ENCODE results near the gene TRAF6. TPM values are rescaled to one million over a fixed set of nuclear protein-coding genes. Genes with fewer than 3 reads are reported as not detected.

TRAF6 gene
- total and polyA plus RNA-seq, 9 of the 15 experiments (the other 6 are each of a cell fraction or from before 2014, with no cell fraction given): 2.0 to 13.1 (median 8.2) TPM

DNA sequence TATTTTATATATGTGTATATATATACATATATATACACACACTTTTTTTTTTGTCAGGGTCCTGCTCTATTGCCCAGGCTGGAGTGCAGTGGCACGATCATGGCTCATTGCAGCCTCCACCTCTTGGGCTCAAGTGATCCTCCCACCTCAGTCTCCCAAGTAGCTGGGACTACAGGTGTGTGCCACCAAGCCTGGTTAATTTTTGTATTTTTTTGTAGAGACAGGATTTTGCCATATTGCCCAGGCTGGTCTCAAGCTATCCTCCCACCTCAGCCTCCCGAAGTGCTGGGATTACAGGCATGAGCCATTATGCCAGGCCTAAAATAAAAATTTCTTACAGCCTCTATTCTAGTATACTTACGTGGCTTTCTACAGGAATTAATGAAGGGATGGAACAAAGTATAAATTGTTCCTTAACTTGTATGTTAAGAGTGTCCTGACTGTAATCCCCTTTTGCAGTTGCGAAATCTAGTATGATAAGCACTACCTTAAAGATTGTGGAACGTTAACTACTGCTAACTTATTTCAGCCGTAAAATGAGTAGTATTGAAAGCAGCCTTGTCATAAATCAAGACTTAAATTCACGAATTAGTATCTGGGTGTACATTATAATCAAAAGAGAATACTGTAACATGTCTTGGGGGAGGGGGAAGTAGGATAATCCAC lies 2.1 kb downstream of the TRAF6 start:
- WGBS (ENCODE audit: insufficient coverage, low coverage, missing lambda C conversion rate): 52% methylated on average over 7 of the region's 7 CpGs

More for the DNA sequence above, 2.1 kb downstream of the TRAF6 start:
- H2AFZ ChIP-seq (ENCODE audit: low read depth, low read length): no peak overlapping the region
- peaks cover 50% of the 10 kb centered on the region for H3K79me2 ChIP-seq (ENCODE audit: control insufficient read depth, insufficient read depth, low read length)
- H3K9ac ChIP-seq (ENCODE audit: insufficient read depth in 1 of 2, low read depth in 2 of 2, low read length in 2 of 2): peak overlapping the region in 1 of 2 experiments; percentile 86; a peak in 2 of 4 replicates
- in situ Hi-C loops (cut with MboI): no loop called here
- peak overlapping the region; percentile 95 for H3K4me2 ChIP-seq (ENCODE audit: insufficient read depth, low read length)
- H4K20me1 ChIP-seq (replicated peaks; ENCODE audit: control insufficient read depth, insufficient read depth, low read length): no peaks in the 10 kb centered on the region
- peak overlapping the region; percentile 92; the same call in 2 of the 3 replicates for H3K27ac ChIP-seq (ENCODE audit: extremely low read depth, low read depth, low read length)
- no peaks in the 10 kb centered on the region for H3K27me3 ChIP-seq (ENCODE audit: control insufficient read depth in 2 of 2, insufficient read depth in 2 of 2, low read length in 2 of 2)
- CTCF ChIA-PET (ENCODE audit: low intra/inter-chr PET ratio): no interaction called here
- peak overlapping the region; percentile 92 for H3K4me3 ChIP-seq
- intact Hi-C loops (cut with micrococcal nuclease): loop anchor here (10.0 kb wide), 2 partner anchors 117 to 237 kb away; no protein-coding TSS in a partner anchor
- BruUV-seq (replicated peaks): no TSS peak
- DNase-seq (ENCODE audit: extremely low read depth in 1 of 4, low spot score in 3 of 4) (no peak), ATAC-seq (no peak), FAIRE-seq (no peak)
- POLR2A ChIA-PET: interaction anchor here (0.8 to 1.1 kb wide), 3 partner anchors 8 to 102 kb away, joined by 3 to 4 read pairs (median 3); no protein-coding TSS in a partner anchor
- TF ChIP-seq, protein P1, sequence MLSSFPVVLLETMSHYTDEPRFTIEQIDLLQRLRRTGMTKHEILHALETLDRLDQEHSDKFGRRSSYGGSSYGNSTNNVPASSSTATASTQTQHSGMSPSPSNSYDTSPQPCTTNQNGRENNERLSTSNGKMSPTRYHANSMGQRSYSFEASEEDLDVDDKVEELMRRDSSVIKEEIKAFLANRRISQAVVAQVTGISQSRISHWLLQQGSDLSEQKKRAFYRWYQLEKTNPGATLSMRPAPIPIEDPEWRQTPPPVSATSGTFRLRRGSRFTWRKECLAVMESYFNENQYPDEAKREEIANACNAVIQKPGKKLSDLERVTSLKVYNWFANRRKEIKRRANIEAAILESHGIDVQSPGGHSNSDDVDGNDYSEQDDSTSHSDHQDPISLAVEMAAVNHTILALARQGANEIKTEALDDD (IDR thresholded peaks at IDR 0.05): peak; percentile 70
- TF ChIP-seq EP400 (IDR thresholded peaks at IDR 0.05): no peak
- TF ChIP-seq ZFPM2 (CRISPR knock-in tag; IDR thresholded peaks at IDR 0.05): no peak
- TF ChIP-seq, protein P2, sequence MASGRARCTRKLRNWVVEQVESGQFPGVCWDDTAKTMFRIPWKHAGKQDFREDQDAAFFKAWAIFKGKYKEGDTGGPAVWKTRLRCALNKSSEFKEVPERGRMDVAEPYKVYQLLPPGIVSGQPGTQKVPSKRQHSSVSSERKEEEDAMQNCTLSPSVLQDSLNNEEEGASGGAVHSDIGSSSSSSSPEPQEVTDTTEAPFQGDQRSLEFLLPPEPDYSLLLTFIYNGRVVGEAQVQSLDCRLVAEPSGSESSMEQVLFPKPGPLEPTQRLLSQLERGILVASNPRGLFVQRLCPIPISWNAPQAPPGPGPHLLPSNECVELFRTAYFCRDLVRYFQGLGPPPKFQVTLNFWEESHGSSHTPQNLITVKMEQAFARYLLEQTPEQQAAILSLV (tag; IDR thresholded peaks at IDR 0.05): peak; percentile 52; the same call in 1 of the 2 replicates
- TF ChIP-seq EHMT2 (IDR thresholded peaks at IDR 0.05): no peak
- TF ChIP-seq, protein P3, sequence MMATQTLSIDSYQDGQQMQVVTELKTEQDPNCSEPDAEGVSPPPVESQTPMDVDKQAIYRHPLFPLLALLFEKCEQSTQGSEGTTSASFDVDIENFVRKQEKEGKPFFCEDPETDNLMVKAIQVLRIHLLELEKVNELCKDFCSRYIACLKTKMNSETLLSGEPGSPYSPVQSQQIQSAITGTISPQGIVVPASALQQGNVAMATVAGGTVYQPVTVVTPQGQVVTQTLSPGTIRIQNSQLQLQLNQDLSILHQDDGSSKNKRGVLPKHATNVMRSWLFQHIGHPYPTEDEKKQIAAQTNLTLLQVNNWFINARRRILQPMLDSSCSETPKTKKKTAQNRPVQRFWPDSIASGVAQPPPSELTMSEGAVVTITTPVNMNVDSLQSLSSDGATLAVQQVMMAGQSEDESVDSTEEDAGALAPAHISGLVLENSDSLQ (IDR thresholded peaks at IDR 0.05): no peak
- TF ChIP-seq, protein P4, sequence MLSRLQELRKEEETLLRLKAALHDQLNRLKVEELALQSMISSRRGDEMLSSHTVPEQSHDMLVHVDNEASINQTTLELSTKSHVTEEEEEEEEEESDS (CRISPR knock-in tag; IDR thresholded peaks at IDR 0.05): no peak
- no peak for TF ChIP-seq KLF1 (tag; IDR thresholded peaks at IDR 0.05)
- no peak for TF ChIP-seq CEBPG (CRISPR knock-in tag; IDR thresholded peaks at IDR 0.05)
- TF ChIP-seq CEBPG (tag; conservative IDR thresholded peaks at IDR 0.05 in 1 of 2, IDR thresholded peaks at IDR 0.05 in 1 of 2): peak; percentile 64 to 82
- peak; percentile 97 for TF ChIP-seq CEBPB (tag; IDR thresholded peaks at IDR 0.05)
- peaks cover 0 to 4% of the 10 kb centered on the region in 2 experiments; a peak in 3 of 5 replicates for H3K4me1 ChIP-seq (replicated peaks in 1 of 2; ENCODE audit: control insufficient read depth in 2 of 2, insufficient read depth in 2 of 2, low read length in 2 of 2)
- no peaks in the 10 kb centered on the region for H3K9me1 ChIP-seq (ENCODE audit: control insufficient read depth, insufficient read depth, low read length)
- H3K36me3 ChIP-seq (ENCODE audit: control insufficient read depth, insufficient read depth, low read length): peaks cover 9% of the 10 kb centered on the region; the same call in 1 of the 3 replicates
- H3K9me3 ChIP-seq (replicated peaks; ENCODE audit: control insufficient read depth, insufficient read depth, low read depth, low read length): no peaks in the 10 kb centered on the region
